ENCODE data around the gene TTLL11. TPM values are rescaled to one million over a fixed set of nuclear protein-coding genes. Genes with fewer than 3 reads are reported as not detected.

TTLL11 gene
- total and polyA plus RNA-seq, 8 donors, result 5.4 to 11.6 (median 9.5) TPM

DNA sequence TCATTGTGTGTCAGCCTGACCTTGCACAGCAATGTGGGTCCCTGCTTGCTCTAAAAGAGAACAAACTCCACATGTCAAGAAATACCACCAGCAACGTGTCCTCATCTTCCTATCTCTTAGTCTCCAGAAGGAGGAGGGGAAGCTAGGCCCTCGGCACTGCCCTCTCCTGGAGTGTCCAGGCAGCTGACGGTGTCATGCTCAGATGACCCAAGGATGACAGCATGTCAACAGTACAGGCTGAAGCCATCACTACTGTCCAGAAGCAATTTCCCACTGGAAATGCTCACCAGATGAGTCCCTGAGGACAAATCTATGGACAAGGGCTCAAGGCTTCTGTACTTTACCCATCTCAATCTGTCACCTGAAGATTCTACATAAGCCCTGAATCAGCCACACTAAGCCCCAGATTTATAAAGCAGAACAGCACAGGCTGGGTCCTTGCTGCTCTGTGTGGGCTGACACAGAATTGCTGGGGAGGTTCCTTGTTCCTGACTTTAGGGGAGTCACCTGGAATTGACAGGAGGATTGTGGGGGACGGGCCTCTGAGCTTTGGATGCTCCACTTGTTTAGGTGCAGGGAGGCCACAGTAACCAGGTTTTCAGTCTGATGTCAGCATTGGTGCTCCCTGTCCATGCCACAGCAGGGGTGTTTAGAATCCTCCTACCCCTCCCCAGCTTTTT lies 231.5 kb downstream of the TTLL11 start:
- DNase-seq (peak in 1 of 4 donors; percentile 21), ATAC-seq (peak; percentile 44)
- H3K36me3 ChIP-seq, result no peaks in the 10 kb centered on the region
- peak in 1 of 2 donors; percentile 11 for TF ChIP-seq CTCF (IDR thresholded peaks at IDR 0.05)
- no peak overlapping the region for H3K27ac ChIP-seq
- H3K4me3 ChIP-seq, result no peak overlapping the region
- intact Hi-C loops (cut with DNase I), result no loop called here
- no peaks in the 10 kb centered on the region for H3K27me3 ChIP-seq
- H3K9me3 ChIP-seq, result no peaks in the 10 kb centered on the region
- no peaks in the 10 kb centered on the region for H3K4me1 ChIP-seq

- no peaks in the 10 kb centered on the region for H3K27me3 ChIP-seq
- no peak overlapping the region for H3K27ac ChIP-seq
- intact Hi-C loops (cut with DNase I), result no loop called here
- TF ChIP-seq CTCF (IDR thresholded peaks at IDR 0.05), result no peak
- no peak overlapping the region for H3K4me3 ChIP-seq
- H3K4me1 ChIP-seq, result no peaks in the 10 kb centered on the region
- ATAC-seq, result no peak
- H3K9me3 ChIP-seq, result no peaks in the 10 kb centered on the region
- H3K36me3 ChIP-seq, result no peaks in the 10 kb centered on the region
- peak in 1 of 4 donors; percentile 20 for DNase-seq
Observed at GRCh38 chr9:121860744-121861143, 232.4 kb downstream of the TTLL11 start.

DNA sequence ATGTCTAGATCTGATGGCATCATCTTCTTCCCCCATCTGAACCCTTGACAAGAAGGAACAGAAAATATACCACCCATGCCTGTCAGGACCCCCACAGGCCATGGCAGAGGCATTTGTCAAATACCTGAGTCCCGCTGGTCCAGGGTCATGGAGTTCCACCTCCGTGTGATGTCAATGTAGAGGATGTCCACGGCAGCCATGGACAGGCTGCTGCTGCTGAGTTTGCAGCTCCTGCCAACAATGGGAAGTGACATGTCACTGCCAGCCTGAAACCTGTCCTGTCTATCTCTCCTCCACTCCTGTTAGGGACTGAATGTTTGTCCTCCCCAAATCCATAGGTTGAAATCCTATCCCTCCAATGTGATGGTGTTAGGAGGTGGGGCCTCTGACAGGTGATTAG lies 232.9 kb downstream of the TTLL11 start:
- TF ChIP-seq CTCF (IDR thresholded peaks at IDR 0.05), result no peak

DNA sequence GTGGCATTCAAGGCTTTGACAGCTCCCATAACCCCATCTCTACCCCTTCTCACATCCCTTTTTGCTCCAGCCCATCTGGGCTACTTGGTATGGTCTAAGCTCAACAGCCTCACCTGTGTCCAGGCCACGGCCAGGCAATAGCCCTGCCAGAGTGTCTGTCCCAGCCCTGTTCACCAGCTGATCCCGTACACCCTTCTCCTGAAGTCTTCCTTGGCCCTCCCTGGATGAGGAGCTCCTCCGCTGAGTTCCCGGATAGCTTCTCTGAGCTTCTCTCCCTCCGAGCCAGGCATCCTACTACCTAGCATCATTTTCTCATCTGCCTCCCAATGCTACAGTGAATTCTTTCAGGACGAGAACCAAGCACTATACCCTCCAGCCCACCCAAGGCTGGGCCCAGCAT lies 233.5 kb downstream of the TTLL11 start:
- intact Hi-C loops (cut with DNase I), result no loop called here
- ATAC-seq (no peak), DNase-seq (no peak)
- no peak overlapping the region for H3K4me3 ChIP-seq
- no peaks in the 10 kb centered on the region for H3K27me3 ChIP-seq
- no peak overlapping the region for H3K27ac ChIP-seq
- no peaks in the 10 kb centered on the region for H3K9me3 ChIP-seq
- no peaks in the 10 kb centered on the region for H3K36me3 ChIP-seq
- H3K4me1 ChIP-seq, result no peaks in the 10 kb centered on the region
- no peak for TF ChIP-seq CTCF (IDR thresholded peaks at IDR 0.05)

More for the DNA sequence above, 232.9 kb downstream of the TTLL11 start:
- Histone ChIP-seq H3K9me3 (no peaks in the 10 kb centered on the region), H3K36me3 (no peaks in the 10 kb centered on the region), H3K4me3 (no peak overlapping the region), H3K27me3 (no peaks in the 10 kb centered on the region), H3K4me1 (no peaks in the 10 kb centered on the region), H3K27ac (no peak overlapping the region)
- DNase-seq, result no peak
- intact Hi-C loops (cut with DNase I), result no loop called here
- ATAC-seq, result no peak

DNA sequence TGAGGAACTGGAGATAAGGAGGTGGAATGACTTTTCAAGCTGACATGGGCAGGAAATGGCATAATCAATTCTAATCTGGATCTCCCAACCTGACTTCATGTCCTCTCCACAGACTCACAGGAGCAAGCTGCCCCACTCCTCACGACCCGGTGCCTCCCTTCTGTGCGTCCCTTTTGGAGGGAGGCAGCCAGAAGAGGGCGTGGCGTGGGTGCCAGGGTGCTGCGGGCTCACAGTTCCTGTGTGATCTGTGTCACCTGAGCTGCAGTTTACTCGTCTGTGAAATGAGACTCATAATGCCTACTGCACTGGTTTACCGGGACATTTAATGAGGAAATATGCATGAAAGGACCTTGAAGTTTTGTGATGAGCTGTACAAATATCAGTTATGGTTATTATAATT lies 234.3 kb downstream of the TTLL11 start:
- Histone ChIP-seq H3K9me3 (no peaks in the 10 kb centered on the region), H3K27ac (no peak overlapping the region), H3K4me3 (no peak overlapping the region), H3K4me1 (no peaks in the 10 kb centered on the region), H3K27me3 (no peaks in the 10 kb centered on the region), H3K36me3 (no peaks in the 10 kb centered on the region)
- ATAC-seq (no peak), DNase-seq (no peak)
- no peak for TF ChIP-seq CTCF (IDR thresholded peaks at IDR 0.05)
- intact Hi-C loops (cut with DNase I), result no loop called here
